Fibroblast of skin of left quadriceps (primary cell): ENCODE data around the gene HIP1R.

ENCODE experiments used
- DNase-seq, 2 experiments: peaks; one replicate each; pipeline ENCODE4 v3.0.0-alpha.2; 2013; ENCODE audit warnings: low read depth in 2 of 2

Gene HIP1R

DNA sequence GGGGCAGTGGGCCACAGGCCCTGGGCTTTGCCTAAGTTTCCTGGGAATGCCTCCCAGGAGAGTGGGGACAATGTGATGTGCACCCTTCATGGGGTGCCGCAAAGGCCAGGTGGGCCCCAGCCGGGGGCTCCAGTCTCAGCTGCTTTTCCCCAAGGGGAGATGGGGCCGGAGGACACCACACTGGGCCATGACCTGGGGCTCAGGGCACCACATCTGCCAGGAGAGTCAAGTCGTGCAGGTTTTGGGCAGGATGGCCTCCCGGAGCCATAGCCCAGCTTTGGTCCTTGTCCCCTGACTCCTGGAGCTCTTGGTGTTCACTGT is 12.2 kb downstream of the HIP1R start:
- no peak for DNase-seq

DNA sequence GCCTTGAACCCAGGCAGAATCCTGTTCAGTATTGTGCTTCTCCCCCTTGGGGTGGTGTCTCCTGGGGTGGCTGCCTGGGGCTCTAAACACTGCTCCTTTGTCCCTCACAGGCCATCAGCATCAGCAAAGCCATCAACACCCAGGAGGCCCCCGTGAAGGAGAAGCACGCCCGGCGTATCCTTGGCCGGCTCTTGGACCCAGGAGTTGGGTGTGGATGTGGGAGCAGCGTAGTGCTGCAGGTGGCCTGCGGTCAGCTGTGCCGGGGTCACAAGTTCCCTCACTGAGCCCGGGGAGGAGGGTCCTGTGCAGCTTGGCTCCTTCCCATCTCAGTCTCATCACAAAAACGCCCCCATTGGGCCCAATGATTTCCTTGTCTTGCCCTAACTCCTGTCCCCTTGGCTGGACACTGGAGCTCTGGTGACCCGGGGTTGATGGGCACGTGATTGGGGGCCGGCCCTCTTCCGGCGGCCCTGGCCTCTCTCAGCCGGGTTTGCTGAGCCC is 12.7 kb downstream of the HIP1R start:
- DNase-seq: no peak

- DNase-seq: no peak
Measured at GRCh38 chr12:122848471-122849351, 13.5 kb downstream of the HIP1R start.

DNA sequence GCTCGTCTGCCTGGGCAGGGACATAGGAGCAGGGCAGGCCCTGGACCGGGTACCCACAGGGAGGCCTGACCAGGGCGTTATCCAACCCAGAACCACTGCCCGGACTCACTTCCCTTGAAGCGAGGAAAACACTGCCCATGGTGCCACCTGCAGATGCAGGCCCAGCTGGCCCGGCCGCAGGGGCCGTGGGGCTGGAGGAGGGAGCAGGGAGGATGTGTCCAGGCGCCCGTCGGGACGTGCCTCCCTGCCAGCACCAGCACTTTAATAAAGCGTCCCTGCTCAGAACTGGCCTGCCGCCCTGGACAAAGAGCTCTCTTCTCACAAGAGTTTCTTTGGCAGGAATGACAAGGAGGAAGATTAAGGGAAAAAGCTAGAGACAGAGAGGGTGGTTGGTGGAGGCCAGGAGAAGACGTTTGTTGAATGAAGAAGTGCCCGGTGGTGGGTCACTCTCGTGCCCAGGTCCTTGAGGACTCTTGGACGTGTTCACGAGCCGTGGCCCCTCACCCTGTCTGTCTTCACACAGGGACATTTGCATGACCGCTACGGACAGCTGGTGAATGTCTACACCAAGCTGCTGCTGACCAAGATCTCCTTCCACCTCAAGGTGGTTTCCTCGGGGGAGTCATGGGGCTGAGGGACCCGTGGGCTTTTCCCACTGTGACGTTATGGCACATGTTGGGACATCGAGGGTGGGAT is 14.2 kb downstream of the HIP1R start:
- DNase-seq: no peak

GRCh38 chr12:122850048-122850445 is 14.8 kb downstream of the HIP1R start:
- no peak for DNase-seq

- DNase-seq: no peak
Measured at GRCh38 chr12:122850695-122851350, 15.6 kb downstream of the HIP1R start.

GRCh38 chr12:122851820-122852219 is 16.6 kb downstream of the HIP1R start:
- DNase-seq: peak in 1 of 2 experiments; percentile 25

DNA sequence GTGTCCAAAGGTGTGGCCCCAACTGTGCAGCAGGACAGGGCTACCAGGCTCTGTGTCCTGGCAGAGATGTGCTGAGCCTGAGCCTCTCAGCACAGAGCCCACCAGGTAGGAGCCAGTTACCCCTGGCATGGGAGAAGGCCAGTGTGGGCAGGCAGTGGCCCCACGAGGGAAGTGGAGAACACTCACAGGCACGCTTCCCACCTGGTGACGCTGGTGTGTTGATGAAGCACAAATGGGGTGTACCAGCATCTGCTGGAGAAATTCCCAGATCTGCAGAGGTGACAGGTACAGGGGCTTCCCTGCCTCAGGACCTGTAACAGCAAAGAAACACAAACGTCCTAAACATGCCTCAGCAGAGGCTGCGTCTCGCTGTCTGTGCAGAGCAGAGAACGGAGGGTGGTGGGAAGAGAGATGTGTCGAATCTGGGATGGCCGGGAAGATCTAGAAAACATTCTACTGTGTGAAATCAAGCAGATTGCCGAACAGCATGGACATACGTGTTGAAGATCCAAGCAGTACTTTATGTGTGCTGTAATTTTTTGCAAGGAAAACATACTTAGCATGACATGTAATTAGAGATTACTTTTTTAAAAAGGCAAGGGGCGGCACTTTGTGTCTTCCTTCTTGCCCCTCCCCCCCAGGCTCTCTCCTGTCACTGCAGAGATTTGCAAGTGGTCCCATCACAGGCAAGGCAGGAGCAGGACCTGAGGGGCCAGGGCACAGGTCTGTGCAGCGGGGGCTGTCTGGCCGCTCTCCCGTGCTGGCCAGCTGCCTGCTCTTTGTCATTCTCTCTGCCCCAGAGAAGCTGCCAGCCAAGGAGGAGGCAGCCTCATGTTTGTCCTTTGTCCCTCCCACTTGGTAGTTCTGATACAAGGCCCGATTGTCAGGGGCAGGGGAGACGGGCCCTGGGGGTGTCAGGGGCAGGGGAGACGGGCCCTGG is 17.3 kb downstream of the HIP1R start:
- DNase-seq: no peak

- no peak for DNase-seq
Measured at GRCh38 chr12:122853582-122854245, 18.5 kb downstream of the HIP1R start.

- no peak for DNase-seq
Measured at GRCh38 chr12:122854554-122854953, 19.3 kb downstream of the HIP1R start.

GRCh38 chr12:122855071-122855829 is 20.0 kb downstream of the HIP1R start:
- DNase-seq: no peak

GRCh38 chr12:122855928-122856831 is 20.9 kb downstream of the HIP1R start:
- no peak for DNase-seq

DNA sequence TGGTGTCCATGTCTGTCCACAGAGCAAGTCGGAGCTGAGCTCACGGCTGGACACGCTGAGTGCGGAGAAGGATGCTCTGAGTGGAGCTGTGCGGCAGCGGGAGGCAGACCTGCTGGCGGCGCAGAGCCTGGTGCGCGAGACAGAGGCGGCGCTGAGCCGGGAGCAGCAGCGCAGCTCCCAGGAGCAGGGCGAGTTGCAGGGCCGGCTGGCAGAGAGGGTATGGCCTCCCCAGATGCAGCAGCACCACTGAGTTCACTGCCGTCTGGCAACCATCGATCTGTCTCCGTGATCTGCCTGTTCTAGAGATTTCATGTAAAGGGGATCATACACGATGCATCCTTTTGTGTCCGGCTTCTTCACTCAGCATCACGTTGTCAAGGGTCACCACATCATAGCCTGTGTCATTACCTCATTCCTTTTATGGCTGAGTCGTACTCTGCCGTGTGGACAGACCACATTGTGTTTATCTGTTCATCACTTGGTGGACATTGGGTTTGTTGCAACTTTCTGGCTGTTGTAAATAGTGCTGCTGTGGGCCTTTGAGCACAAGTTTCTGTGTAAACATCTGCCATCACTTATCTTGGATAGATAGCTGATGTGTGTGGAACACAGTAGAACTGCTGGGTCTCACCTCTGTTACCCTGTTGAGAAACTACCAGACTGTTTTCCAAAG is 21.9 kb downstream of the HIP1R start:
- DNase-seq: no peak

GRCh38 chr12:122858171-122858570 is 22.9 kb downstream of the HIP1R start:
- no peak for DNase-seq

DNA sequence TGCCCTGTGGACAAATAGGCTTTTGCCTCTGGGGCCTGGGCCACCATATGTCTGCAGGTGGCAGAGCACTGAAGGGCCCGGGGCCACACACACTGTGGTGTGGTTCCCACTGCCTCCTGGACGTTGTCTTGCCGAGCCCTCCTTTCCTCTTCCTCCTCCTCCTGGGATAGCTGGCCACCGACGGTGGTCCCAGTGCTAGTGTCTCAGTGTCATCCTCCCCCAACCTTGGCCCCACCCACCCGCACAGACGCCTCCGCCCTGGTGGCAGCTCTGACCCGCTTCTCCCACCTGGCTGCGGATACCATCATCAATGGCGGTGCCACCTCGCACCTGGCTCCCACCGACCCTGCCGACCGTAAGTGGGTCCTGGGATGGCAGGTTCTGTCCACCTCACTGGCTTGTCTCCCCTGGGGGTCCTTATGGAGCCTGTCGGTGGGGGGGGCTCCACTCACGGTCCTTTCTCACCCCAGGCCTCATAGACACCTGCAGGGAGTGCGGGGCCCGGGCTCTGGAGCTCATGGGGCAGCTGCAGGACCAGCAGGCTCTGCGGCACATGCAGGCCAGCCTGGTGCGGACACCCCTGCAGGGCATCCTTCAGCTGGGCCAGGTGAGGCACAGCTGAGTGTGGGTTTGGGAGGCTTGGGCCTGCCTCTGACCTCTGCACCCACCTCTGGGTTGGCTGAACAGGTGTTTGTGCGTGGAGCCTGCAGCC is 23.5 kb downstream of the HIP1R start:
- DNase-seq: no peak

GRCh38 chr12:122859303-122860039 is 24.2 kb downstream of the HIP1R start:
- DNase-seq: no peak
